ENCODE results near the gene NEK6. TPM values are rescaled to one million over a fixed set of nuclear protein-coding genes. Genes with fewer than 3 reads are reported as not detected.

The NEK6 gene
- total and polyA plus RNA-seq, 2 of the 8 experiments (the other 6 are each of a cell fraction or from before 2014, with no cell fraction given): 17.7 to 19.7 TPM

GRCh38 chr9:124210697-124211096, 47.1 kb upstream of the NEK6 start:
- H3K4ac ChIP-seq (replicated peaks; ENCODE audit: insufficient read length, low read depth, low read length): no peak overlapping the region
- H3K4me3 ChIP-seq (ENCODE audit: extremely low read depth in 1 of 4, insufficient read depth in 2 of 4, low read depth in 3 of 4, low read length in 4 of 4): no peak overlapping the region
- FAIRE-seq (no peak), DNase-seq (ENCODE audit: low read depth in 1 of 2, low spot score in 2 of 2) (no peak)
- H2AK5ac ChIP-seq (ENCODE audit: low read depth, low read length): no peak overlapping the region
- no peak overlapping the region for H2BK12ac ChIP-seq (ENCODE audit: low read depth, low read length)
- H3K79me1 ChIP-seq (ENCODE audit: low read depth, low read length): no peaks in the 10 kb centered on the region
- H2BK20ac ChIP-seq (ENCODE audit: low read length): no peak overlapping the region
- H3K23ac ChIP-seq (ENCODE audit: insufficient read length): no peak overlapping the region
- no peaks in the 10 kb centered on the region for H3K23me2 ChIP-seq (ENCODE audit: low read depth, low read length)
- H4K91ac ChIP-seq (replicated peaks; ENCODE audit: insufficient read length, low read length): no peak overlapping the region
- H2AFZ ChIP-seq (ENCODE audit: low read length): no peak overlapping the region
- no peaks in the 10 kb centered on the region for H3K9me3 ChIP-seq (ENCODE audit: insufficient read depth in 2 of 2, low read depth in 1 of 2, low read length in 1 of 2)
- H3K4me2 ChIP-seq (ENCODE audit: insufficient read depth in 1 of 2, low read depth in 2 of 2, low read length in 2 of 2): no peak overlapping the region
- H3K9ac ChIP-seq (replicated peaks in 1 of 4; ENCODE audit: extremely low read depth in 1 of 4, low read depth in 3 of 4, low read length in 3 of 4): no peak overlapping the region
- ChIA-PET POLR2A (ENCODE audit: partially characterized antibody) (no interaction called here), CTCF (ENCODE audit: partially characterized antibody) (interaction anchor here (0.6 to 3.6 kb wide), 5 partner anchors 19 to 84 kb away, joined by 3 to 14 read pairs (median 5); no protein-coding TSS in a partner anchor)
- no peak overlapping the region for H2BK120ac ChIP-seq (replicated peaks; ENCODE audit: low read depth, low read length)
- no peak overlapping the region for H4K8ac ChIP-seq (ENCODE audit: extremely low read depth, insufficient read depth, low read length)
- no peak overlapping the region for H3K56ac ChIP-seq (replicated peaks; ENCODE audit: insufficient read length, low read depth, low read length)
- H2BK5ac ChIP-seq (ENCODE audit: low read depth, low read length): no peak overlapping the region
- no peak overlapping the region for H2BK15ac ChIP-seq (ENCODE audit: low read length)
- H3K27ac ChIP-seq (ENCODE audit: low read depth, low read length): no peak overlapping the region
- H3K79me2 ChIP-seq (ENCODE audit: control insufficient read depth in 1 of 2, insufficient read depth in 2 of 2, low read length in 2 of 2): no peaks in the 10 kb centered on the region
- H3K36me3 ChIP-seq (ENCODE audit: control insufficient read depth in 2 of 4, insufficient read depth in 4 of 4, low read length in 3 of 4): no peaks in the 10 kb centered on the region
- H4K20me1 ChIP-seq (replicated peaks in 1 of 2; ENCODE audit: control insufficient read depth in 1 of 2, insufficient read depth in 2 of 2, low read length in 2 of 2): no peaks in the 10 kb centered on the region
- H3K27me3 ChIP-seq (replicated peaks in 1 of 4; ENCODE audit: control insufficient read depth in 3 of 4, extremely low read depth in 1 of 4, insufficient read depth in 3 of 4, low read length in 3 of 4): no peaks in the 10 kb centered on the region
- no peak overlapping the region for H4K5ac ChIP-seq (ENCODE audit: insufficient read length, low read depth, low read length)
- no peak overlapping the region for H3K14ac ChIP-seq (ENCODE audit: insufficient read length)
- WGBS, 2 experiments (ENCODE audit: extremely low coverage in 1 of 2, insufficient coverage in 1 of 2, insufficient read length in 1 of 2, insufficient replicate concordance in 2 of 2, low coverage in 1 of 2, low lambda C conversion rate in 2 of 2, missing lambda C conversion rate in 1 of 2): 88% methylated on average over 3 of the region's 3 CpGs; no CpG with 5 or more reads in 1 of the 2 experiments
- H3K18ac ChIP-seq (ENCODE audit: extremely low read depth, low read length): no peak overlapping the region
- peaks cover 0 to 4% (median 2%) of the 10 kb centered on the region in 4 experiments; a peak in 4 of 7 replicates for H3K4me1 ChIP-seq (replicated peaks in 1 of 4; ENCODE audit: control insufficient read depth in 3 of 4, insufficient read depth in 4 of 4, low read length in 3 of 4)
- TF ChIP-seq USF2 (IDR thresholded peaks at IDR 0.05; ENCODE audit: low read length) (no peak), GTF2F1 (IDR thresholded peaks at IDR 0.05; ENCODE audit: borderline replicate concordance, low read depth, low read length) (no peak), TAF1 (IDR thresholded peaks at IDR 0.05; ENCODE audit: low read depth, low read length) (no peak), EGR1 (IDR thresholded peaks at IDR 0.05; ENCODE audit: borderline replicate concordance, low read depth, low read length) (no peak), RAD21 (IDR thresholded peaks at IDR 0.05 in 1 of 2, conservative IDR thresholded peaks at IDR 0.05 in 1 of 2; ENCODE audit: low read depth in 2 of 2, low read length in 2 of 2) (no peak), SAP30 (IDR thresholded peaks at IDR 0.05; ENCODE audit: insufficient read depth, insufficient replicate concordance, low read length) (no peak), HDAC6 (IDR thresholded peaks at IDR 0.05; ENCODE audit: low read depth, low read length) (no peak), CHD1 (IDR thresholded peaks at IDR 0.05; ENCODE audit: low read depth, low read length) (no peak), EP300 (IDR thresholded peaks at IDR 0.05; ENCODE audit: borderline replicate concordance in 1 of 2, low read depth in 2 of 2, low read length in 2 of 2) (no peak), KDM4A (IDR thresholded peaks at IDR 0.05; ENCODE audit: low read depth, low read length, severe bottlenecking) (no peak), SP4 (IDR thresholded peaks at IDR 0.05; ENCODE audit: low read length) (no peak), SP1 (IDR thresholded peaks at IDR 0.05; ENCODE audit: low read depth, low read length) (no peak), SIX5 (IDR thresholded peaks at IDR 0.05; ENCODE audit: low read depth, low read length) (no peak), KDM5A (IDR thresholded peaks at IDR 0.05; ENCODE audit: low read length) (no peak)

All from H1 (cell line).